SU-DHL-6 (cell line): ENCODE measurements around the gene SNTB2.
"Not testable (repeated sequence)": the region's sequence is repeated elsewhere in the genome, so short reads cannot be mapped to it uniquely, and the experiment has no call there.

Source experiments
- H2AFZ ChIP-seq: fragments of 200-600 bp; sonication (generic); 2 replicates; pipeline ENCODE4 v1.6.1; 2014; ENCODE audit warnings: low read depth, mild to moderate bottlenecking, moderate library complexity, mixed read lengths, antibody characterized with exemption, low read length; ENCODE audit not compliant: severe bottlenecking
- H3F3A ChIP-seq: fragments of 200-600 bp; shearing (Covaris generic); 2 replicates; pipeline ENCODE4 v1.6.0; 2016; ENCODE audit warnings: antibody characterized with exemption, mild to moderate bottlenecking; ENCODE audit not compliant: insufficient read depth
- H3K27ac ChIP-seq: fragments of 200-600 bp; sonication (generic); 2 replicates; pipeline ENCODE4 v1.5.1; 2016; ENCODE audit warnings: low read depth, mild to moderate bottlenecking, low read length, moderate library complexity, mixed read lengths
- H3K27me3 ChIP-seq: fragments of 200-600 bp; sonication (generic), shearing (Covaris generic); 2 replicates; pipeline ENCODE4 v1.6.0; 2014; ENCODE audit warnings: mild to moderate bottlenecking, low read length
- H3K36me3 ChIP-seq: fragments of 200-600 bp; sonication (generic); 2 replicates; pipeline ENCODE4 v1.6.1; 2014; ENCODE audit warnings: mild to moderate bottlenecking, low read length, mixed read lengths
- H3K4me2 ChIP-seq: fragments of 300-600, 200-600 bp; shearing (Covaris generic), sonication (generic); 2 replicates; pipeline ENCODE4 v1.6.0; 2014; ENCODE audit warnings: low read length, low read depth, mild to moderate bottlenecking; ENCODE audit not compliant: poor library complexity, severe bottlenecking
- H3K4me3 ChIP-seq: fragments of 200-600 bp; sonication (generic); 2 replicates; pipeline ENCODE4 v1.5.1; 2014; ENCODE audit warnings: antibody characterized with exemption, low read length, mild to moderate bottlenecking, mixed read lengths; ENCODE audit not compliant: insufficient read depth, poor library complexity, severe bottlenecking
- H3K79me2 ChIP-seq: fragments of 200-600 bp; sonication (generic); 2 replicates; pipeline ENCODE4 v1.6.1; 2014; ENCODE audit warnings: mild to moderate bottlenecking, low read length, moderate library complexity; ENCODE audit not compliant: insufficient read depth
- H3K9ac ChIP-seq: fragments of 200-600 bp; sonication (generic); 2 replicates; pipeline ENCODE4 v1.7.0; 2014; ENCODE audit warnings: mild to moderate bottlenecking, low read length
- H3K9me2 ChIP-seq: fragments of 200-600 bp; sonication (generic); replicated peaks from 2 replicates; pipeline ENCODE4 v1.6.1; 2014; ENCODE audit warnings: low read length; ENCODE audit not compliant: insufficient read depth
- H3K9me3 ChIP-seq: fragments of 200-600 bp; sonication (generic); 2 replicates; pipeline ENCODE4 v1.6.1; 2014; ENCODE audit warnings: low read length, mixed read lengths; ENCODE audit not compliant: insufficient read depth
- H4K20me1 ChIP-seq: fragments of 200-600 bp; sonication (generic); 2 replicates; pipeline ENCODE4 v1.6.1; 2014; ENCODE audit warnings: low read depth, mild to moderate bottlenecking, antibody characterized with exemption, low read length, moderate library complexity, mixed read lengths
- EZH2phosphoT487 ChIP-seq: fragments of 200-600 bp; sonication (generic), shearing (Covaris generic); conservative IDR thresholded peaks from 2 replicates; pipeline ENCODE4 v1.6.1; 2018; ENCODE audit warnings: mild to moderate bottlenecking, antibody characterized with exemption, low read length, moderate library complexity, mixed read lengths
- TF ChIP-seq, protein P1 (sequence below): fragments of 200-600 bp; sonication (generic); IDR thresholded peaks from one replicate; pipeline ENCODE4 v1.5.1; 2017; ENCODE audit warnings: antibody characterized with exemption, mild to moderate bottlenecking, low read length, moderate library complexity; ENCODE audit not compliant: insufficient read depth, poor library complexity, severe bottlenecking

SNTB2 gene

GRCh38 chr16:69141936-69142335 is 45.0 kb upstream of the SNTB2 start:
- Histone ChIP-seq H3K9ac (no peak overlapping the region), H3K4me2 (no peak overlapping the region), H3K27me3 (no peaks in the 10 kb centered on the region), H3K4me3 (no peak overlapping the region), H3K36me3 (peaks cover 48% of the 10 kb centered on the region; the same call in 1 of the 2 replicates), H3K9me2 (no peaks in the 10 kb centered on the region), H3K27ac (no peak overlapping the region), H2AFZ (no peak overlapping the region), H3K79me2 (peaks cover 44% of the 10 kb centered on the region), H3F3A (no peaks in the 10 kb centered on the region), H4K20me1 (no peaks in the 10 kb centered on the region), H3K9me3 (no peaks in the 10 kb centered on the region)
- TF ChIP-seq, protein P1, sequence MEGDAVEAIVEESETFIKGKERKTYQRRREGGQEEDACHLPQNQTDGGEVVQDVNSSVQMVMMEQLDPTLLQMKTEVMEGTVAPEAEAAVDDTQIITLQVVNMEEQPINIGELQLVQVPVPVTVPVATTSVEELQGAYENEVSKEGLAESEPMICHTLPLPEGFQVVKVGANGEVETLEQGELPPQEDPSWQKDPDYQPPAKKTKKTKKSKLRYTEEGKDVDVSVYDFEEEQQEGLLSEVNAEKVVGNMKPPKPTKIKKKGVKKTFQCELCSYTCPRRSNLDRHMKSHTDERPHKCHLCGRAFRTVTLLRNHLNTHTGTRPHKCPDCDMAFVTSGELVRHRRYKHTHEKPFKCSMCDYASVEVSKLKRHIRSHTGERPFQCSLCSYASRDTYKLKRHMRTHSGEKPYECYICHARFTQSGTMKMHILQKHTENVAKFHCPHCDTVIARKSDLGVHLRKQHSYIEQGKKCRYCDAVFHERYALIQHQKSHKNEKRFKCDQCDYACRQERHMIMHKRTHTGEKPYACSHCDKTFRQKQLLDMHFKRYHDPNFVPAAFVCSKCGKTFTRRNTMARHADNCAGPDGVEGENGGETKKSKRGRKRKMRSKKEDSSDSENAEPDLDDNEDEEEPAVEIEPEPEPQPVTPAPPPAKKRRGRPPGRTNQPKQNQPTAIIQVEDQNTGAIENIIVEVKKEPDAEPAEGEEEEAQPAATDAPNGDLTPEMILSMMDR, result no peak
- TF ChIP-seq EZH2phosphoT487, result no peak

GRCh38 chr16:69143116-69143515 is 43.8 kb upstream of the SNTB2 start:
- Histone ChIP-seq H3K27me3 (no peaks in the 10 kb centered on the region), H3K4me3 (no peak overlapping the region), H2AFZ (no peak overlapping the region), H3K79me2 (peaks cover 33% of the 10 kb centered on the region), H3K4me2 (no peak overlapping the region), H3F3A (no peaks in the 10 kb centered on the region), H4K20me1 (no peaks in the 10 kb centered on the region), H3K9me2 (no peaks in the 10 kb centered on the region), H3K36me3 (peaks cover 37% of the 10 kb centered on the region; the same call in 1 of the 2 replicates), H3K9ac (no peak overlapping the region), H3K27ac (no peak overlapping the region), H3K9me3 (no peaks in the 10 kb centered on the region)
- TF ChIP-seq, protein P1, result no peak
- no peak for TF ChIP-seq EZH2phosphoT487

DNA sequence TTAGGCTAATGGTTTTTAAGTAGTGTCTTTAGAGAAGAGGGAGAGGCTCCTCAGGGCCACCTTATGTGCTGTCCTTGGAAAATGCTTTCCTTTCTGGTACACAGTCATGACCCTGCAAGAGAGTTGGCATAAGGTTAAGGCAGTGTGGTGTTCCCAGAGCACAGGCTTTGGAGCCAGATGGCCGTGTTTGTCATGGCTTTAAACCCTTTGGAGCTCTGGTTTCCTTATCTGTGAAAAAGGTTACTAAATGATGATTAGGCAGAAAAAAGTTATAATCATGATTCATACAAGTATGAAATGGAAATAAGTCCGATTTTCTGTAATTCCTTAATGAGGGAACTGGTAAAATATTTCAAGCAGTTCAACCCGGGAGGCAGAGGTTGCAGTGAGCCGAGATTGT is 41.3 kb upstream of the SNTB2 start:
- H3K36me3 ChIP-seq, result peaks cover 30% of the 10 kb centered on the region; the same call in 1 of the 2 replicates
- TF ChIP-seq, protein P1, result no peak
- TF ChIP-seq EZH2phosphoT487, result no peak
- H3K27ac ChIP-seq, result no peak overlapping the region
- H3K4me3 ChIP-seq, result no peak overlapping the region
- H3K27me3 ChIP-seq, result no peaks in the 10 kb centered on the region
- H3K4me2 ChIP-seq, result no peak overlapping the region
- H4K20me1 ChIP-seq, result no peaks in the 10 kb centered on the region; the same call in 1 of the 2 replicates
- H2AFZ ChIP-seq, result no peak overlapping the region
- H3K79me2 ChIP-seq, result peaks cover 28% of the 10 kb centered on the region; the same call in 1 of the 2 replicates
- no peak overlapping the region for H3K9ac ChIP-seq
- no peaks in the 10 kb centered on the region for H3K9me2 ChIP-seq
- no peaks in the 10 kb centered on the region for H3K9me3 ChIP-seq
- no peaks in the 10 kb centered on the region for H3F3A ChIP-seq

GRCh38 chr16:69149621-69150020 is 37.3 kb upstream of the SNTB2 start:
- not testable (repeated sequence) for H3K4me2 ChIP-seq, H3K4me3 ChIP-seq, H2AFZ ChIP-seq, H3K27me3 ChIP-seq, H3K27ac ChIP-seq, H3F3A ChIP-seq, H3K9ac ChIP-seq, H4K20me1 ChIP-seq, H3K9me3 ChIP-seq, H3K9me2 ChIP-seq
- peaks cover 27% of the 10 kb centered on the region for H3K36me3 ChIP-seq
- peaks cover 12% of the 10 kb centered on the region; the same call in 1 of the 2 replicates for H3K79me2 ChIP-seq
